ENCODE measurements around the gene APBA1.

APBA1 gene

GRCh38 chr9:69499959-69500358 is 172.2 kb downstream of the APBA1 start:
- Histone ChIP-seq H3K4me1 (ENCODE audit: control insufficient read depth, low read length) (no peaks in the 10 kb centered on the region), H3K9me3 (ENCODE audit: control insufficient read depth, insufficient read depth, low read length) (no peaks in the 10 kb centered on the region), H3K79me2 (ENCODE audit: control insufficient read depth, low read length) (no peaks in the 10 kb centered on the region), H3K4me3 (ENCODE audit: low read length) (no peak overlapping the region), H3K27me3 (ENCODE audit: control insufficient read depth, low read length) (no peaks in the 10 kb centered on the region; the same call in 1 of the 2 replicates), H3K27ac (ENCODE audit: low read depth, low read length) (no peak overlapping the region), H3F3A (ENCODE audit: control insufficient read depth, insufficient read depth) (no peaks in the 10 kb centered on the region), H3K9me2 (replicated peaks; ENCODE audit: control insufficient read depth, low read length) (no peaks in the 10 kb centered on the region), H3K4me2 (ENCODE audit: low read length) (no peak overlapping the region), H3K36me3 (ENCODE audit: control insufficient read depth, low read length) (no peaks in the 10 kb centered on the region), H4K20me1 (ENCODE audit: control insufficient read depth, insufficient read depth, low read depth, low read length) (no peaks in the 10 kb centered on the region)
- no peak for TF ChIP-seq EZH2phosphoT487 (IDR thresholded peaks at IDR 0.05; ENCODE audit: borderline replicate concordance, low read length)

- no peaks in the 10 kb centered on the region for H3K9me2 ChIP-seq (replicated peaks; ENCODE audit: control insufficient read depth, low read length)
- TF ChIP-seq EZH2phosphoT487 (IDR thresholded peaks at IDR 0.05; ENCODE audit: borderline replicate concordance, low read length) (no peak), CTCF (IDR thresholded peaks at IDR 0.05; ENCODE audit: low read depth, low read length, poor library complexity, severe bottlenecking) (no peak)
- H3K4me3 ChIP-seq (ENCODE audit: low read length): no peak overlapping the region
- no peak overlapping the region for H3K4me2 ChIP-seq (ENCODE audit: low read length)
- H3K27me3 ChIP-seq (ENCODE audit: control insufficient read depth, low read length): no peaks in the 10 kb centered on the region; the same call in 1 of the 2 replicates
- H3K4me1 ChIP-seq (ENCODE audit: control insufficient read depth, low read length): no peaks in the 10 kb centered on the region
- H3K27ac ChIP-seq (ENCODE audit: low read depth, low read length): no peak overlapping the region
- no peaks in the 10 kb centered on the region for H3K9me3 ChIP-seq (ENCODE audit: control insufficient read depth, insufficient read depth, low read length)
- no peaks in the 10 kb centered on the region for H3F3A ChIP-seq (ENCODE audit: control insufficient read depth, insufficient read depth)
- no peaks in the 10 kb centered on the region for H3K36me3 ChIP-seq (ENCODE audit: control insufficient read depth, low read length)
- no peaks in the 10 kb centered on the region for H3K79me2 ChIP-seq (ENCODE audit: control insufficient read depth, low read length)
- H4K20me1 ChIP-seq (ENCODE audit: control insufficient read depth, insufficient read depth, low read depth, low read length): no peaks in the 10 kb centered on the region
These were observed 172.8 kb downstream of the APBA1 start for GRCh38 chr9:69499407-69499806.

GRCh38 chr9:69498470-69498869 is 173.7 kb downstream of the APBA1 start:
- no peaks in the 10 kb centered on the region; the same call in 1 of the 2 replicates for H3K27me3 ChIP-seq (ENCODE audit: control insufficient read depth, low read length)
- no peaks in the 10 kb centered on the region for H3K79me2 ChIP-seq (ENCODE audit: control insufficient read depth, low read length)
- no peak overlapping the region for H3K27ac ChIP-seq (ENCODE audit: low read depth, low read length)
- no peaks in the 10 kb centered on the region for H3F3A ChIP-seq (ENCODE audit: control insufficient read depth, insufficient read depth)
- no peaks in the 10 kb centered on the region for H3K4me1 ChIP-seq (ENCODE audit: control insufficient read depth, low read length)
- no peak for TF ChIP-seq EZH2phosphoT487 (IDR thresholded peaks at IDR 0.05; ENCODE audit: borderline replicate concordance, low read length)
- TF ChIP-seq CTCF (IDR thresholded peaks at IDR 0.05; ENCODE audit: low read depth, low read length, poor library complexity, severe bottlenecking): no peak
- H3K4me3 ChIP-seq (ENCODE audit: low read length): no peak overlapping the region
- no peaks in the 10 kb centered on the region for H3K36me3 ChIP-seq (ENCODE audit: control insufficient read depth, low read length)
- no peaks in the 10 kb centered on the region for H3K9me3 ChIP-seq (ENCODE audit: control insufficient read depth, insufficient read depth, low read length)
- no peaks in the 10 kb centered on the region for H3K9me2 ChIP-seq (replicated peaks; ENCODE audit: control insufficient read depth, low read length)
- H4K20me1 ChIP-seq (ENCODE audit: control insufficient read depth, insufficient read depth, low read depth, low read length): no peaks in the 10 kb centered on the region
- H3K4me2 ChIP-seq (ENCODE audit: low read length): no peak overlapping the region

GRCh38 chr9:69497816-69498215 is 174.4 kb downstream of the APBA1 start:
- Histone ChIP-seq H3K9me3 (ENCODE audit: control insufficient read depth, insufficient read depth, low read length) (no peaks in the 10 kb centered on the region), H4K20me1 (ENCODE audit: control insufficient read depth, insufficient read depth, low read depth, low read length) (no peaks in the 10 kb centered on the region), H3K79me2 (ENCODE audit: control insufficient read depth, low read length) (no peaks in the 10 kb centered on the region), H3K4me3 (ENCODE audit: low read length) (no peak overlapping the region), H3K36me3 (ENCODE audit: control insufficient read depth, low read length) (no peaks in the 10 kb centered on the region), H3K27me3 (ENCODE audit: control insufficient read depth, low read length) (no peaks in the 10 kb centered on the region; the same call in 1 of the 2 replicates), H3K9me2 (replicated peaks; ENCODE audit: control insufficient read depth, low read length) (no peaks in the 10 kb centered on the region), H3F3A (ENCODE audit: control insufficient read depth, insufficient read depth) (no peaks in the 10 kb centered on the region), H3K27ac (ENCODE audit: low read depth, low read length) (no peak overlapping the region), H3K4me2 (ENCODE audit: low read length) (no peak overlapping the region), H3K4me1 (ENCODE audit: control insufficient read depth, low read length) (no peaks in the 10 kb centered on the region)
- TF ChIP-seq CTCF (IDR thresholded peaks at IDR 0.05; ENCODE audit: low read depth, low read length, poor library complexity, severe bottlenecking) (no peak), EZH2phosphoT487 (IDR thresholded peaks at IDR 0.05; ENCODE audit: borderline replicate concordance, low read length) (no peak)
